OCI-LY3 (cell line): Measurements from ENCODE around the gene METTL16.

Source experiments
- EZH2phosphoT487 ChIP-seq: fragments of 200-600 bp; shearing (Covaris generic); IDR thresholded peaks from 2 replicates; pipeline ENCODE4 v1.6.1; 2018; ENCODE audit warnings: antibody characterized with exemption, mixed run types, low read depth
- TF ChIP-seq, protein P1 (sequence below): fragments of 200-600, 300-600 bp; sonication (generic); IDR thresholded peaks from 2 replicates; pipeline ENCODE4 v1.5.1; 2014; ENCODE audit warnings: antibody characterized with exemption, low read length, low read depth

- TF ChIP-seq, protein P1, sequence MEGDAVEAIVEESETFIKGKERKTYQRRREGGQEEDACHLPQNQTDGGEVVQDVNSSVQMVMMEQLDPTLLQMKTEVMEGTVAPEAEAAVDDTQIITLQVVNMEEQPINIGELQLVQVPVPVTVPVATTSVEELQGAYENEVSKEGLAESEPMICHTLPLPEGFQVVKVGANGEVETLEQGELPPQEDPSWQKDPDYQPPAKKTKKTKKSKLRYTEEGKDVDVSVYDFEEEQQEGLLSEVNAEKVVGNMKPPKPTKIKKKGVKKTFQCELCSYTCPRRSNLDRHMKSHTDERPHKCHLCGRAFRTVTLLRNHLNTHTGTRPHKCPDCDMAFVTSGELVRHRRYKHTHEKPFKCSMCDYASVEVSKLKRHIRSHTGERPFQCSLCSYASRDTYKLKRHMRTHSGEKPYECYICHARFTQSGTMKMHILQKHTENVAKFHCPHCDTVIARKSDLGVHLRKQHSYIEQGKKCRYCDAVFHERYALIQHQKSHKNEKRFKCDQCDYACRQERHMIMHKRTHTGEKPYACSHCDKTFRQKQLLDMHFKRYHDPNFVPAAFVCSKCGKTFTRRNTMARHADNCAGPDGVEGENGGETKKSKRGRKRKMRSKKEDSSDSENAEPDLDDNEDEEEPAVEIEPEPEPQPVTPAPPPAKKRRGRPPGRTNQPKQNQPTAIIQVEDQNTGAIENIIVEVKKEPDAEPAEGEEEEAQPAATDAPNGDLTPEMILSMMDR, result no peak
- TF ChIP-seq EZH2phosphoT487, result no peak
These were observed 134.0 kb downstream of the METTL16 start for GRCh38 chr17:2377659-2378058.
